ENCODE data around the gene SLC24A3.

DNA sequence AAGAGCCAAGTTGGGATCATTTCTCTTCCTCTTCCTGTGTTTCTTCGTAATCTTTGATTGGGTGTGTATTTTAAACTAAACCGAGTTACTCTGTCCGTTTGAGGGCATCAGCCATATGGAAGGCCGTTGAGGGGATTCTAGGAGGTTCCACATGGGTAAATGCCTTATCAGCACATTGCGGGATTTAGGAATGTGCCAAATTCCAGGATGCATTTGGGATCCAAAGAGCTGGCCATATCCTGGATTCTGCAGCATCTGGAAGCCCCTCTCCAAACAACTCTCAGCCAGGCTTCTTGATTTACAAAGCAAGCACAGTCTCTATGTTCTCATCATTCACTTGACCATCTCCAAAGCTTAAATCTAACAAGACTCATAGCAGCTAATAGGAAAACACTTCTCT lies 478.0 kb downstream of the SLC24A3 start:
- TF ChIP-seq FOXA1 (IDR thresholded peaks at IDR 0.05) (no peak), FOXM1 (IDR thresholded peaks at IDR 0.05; ENCODE audit: borderline replicate concordance) (no peak), HDGF (IDR thresholded peaks at IDR 0.05; ENCODE audit: borderline replicate concordance) (no peak), ZNF384 (IDR thresholded peaks at IDR 0.05) (no peak), ARNT (IDR thresholded peaks at IDR 0.05) (no peak), SP1 (IDR thresholded peaks at IDR 0.05) (no peak), SUZ12 (IDR thresholded peaks at IDR 0.05) (no peak), ELF4 (IDR thresholded peaks at IDR 0.05) (no peak), FOXK2 (IDR thresholded peaks at IDR 0.05) (no peak)
- TF ChIP-seq, protein P1, sequence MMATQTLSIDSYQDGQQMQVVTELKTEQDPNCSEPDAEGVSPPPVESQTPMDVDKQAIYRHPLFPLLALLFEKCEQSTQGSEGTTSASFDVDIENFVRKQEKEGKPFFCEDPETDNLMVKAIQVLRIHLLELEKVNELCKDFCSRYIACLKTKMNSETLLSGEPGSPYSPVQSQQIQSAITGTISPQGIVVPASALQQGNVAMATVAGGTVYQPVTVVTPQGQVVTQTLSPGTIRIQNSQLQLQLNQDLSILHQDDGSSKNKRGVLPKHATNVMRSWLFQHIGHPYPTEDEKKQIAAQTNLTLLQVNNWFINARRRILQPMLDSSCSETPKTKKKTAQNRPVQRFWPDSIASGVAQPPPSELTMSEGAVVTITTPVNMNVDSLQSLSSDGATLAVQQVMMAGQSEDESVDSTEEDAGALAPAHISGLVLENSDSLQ (IDR thresholded peaks at IDR 0.05): no peak
